Mucosa of rectum (tissue), 2 donors: Measurements from ENCODE around the gene ARHGAP21.
"Not testable (repeated sequence)": the region's sequence is repeated elsewhere in the genome, so short reads cannot be mapped to it uniquely, and the experiment has no call there.

ENCODE experiments used
- H3K27ac ChIP-seq, 2 donors: one replicate each; pipeline ENCODE4 v1.7.0; 2013; ENCODE audit warnings: inconsistent platforms in 2 of 2, low read depth in 2 of 2, low read length in 2 of 2
- H3K27me3 ChIP-seq, 2 donors: one replicate each; pipeline ENCODE4 v1.7.0; 2013; ENCODE audit warnings: low read length in 2 of 2; ENCODE audit not compliant: control insufficient read depth in 2 of 2, insufficient read depth in 2 of 2
- H3K36me3 ChIP-seq, 2 donors: one replicate each; pipeline ENCODE4 v1.7.0; 2013; ENCODE audit warnings: low read length in 2 of 2; ENCODE audit not compliant: control insufficient read depth in 2 of 2, insufficient read depth in 2 of 2
- H3K4me1 ChIP-seq, 2 donors: one replicate each; pipeline ENCODE4 v1.7.0; 2013; ENCODE audit warnings: low read length in 2 of 2, mild to moderate bottlenecking in 1 of 2; ENCODE audit not compliant: control insufficient read depth in 2 of 2, insufficient read depth in 2 of 2
- H3K4me3 ChIP-seq, 2 donors: one replicate each; pipeline ENCODE4 v1.7.0; 2013; ENCODE audit warnings: low read length in 2 of 2
- H3K9ac ChIP-seq, 2 donors: one replicate each; pipeline ENCODE4 v1.7.0; 2013; ENCODE audit warnings: low read length in 2 of 2, low read depth in 1 of 2, mild to moderate bottlenecking in 1 of 2
- H3K9me3 ChIP-seq, 2 donors: one replicate each; pipeline ENCODE4 v1.7.0; 2013; ENCODE audit warnings: low read length in 2 of 2; ENCODE audit not compliant: control insufficient read depth in 2 of 2
- donor health status: healthy.
- donor health status: Normal muscosa, but diverticular disease.

The ARHGAP21 gene

DNA sequence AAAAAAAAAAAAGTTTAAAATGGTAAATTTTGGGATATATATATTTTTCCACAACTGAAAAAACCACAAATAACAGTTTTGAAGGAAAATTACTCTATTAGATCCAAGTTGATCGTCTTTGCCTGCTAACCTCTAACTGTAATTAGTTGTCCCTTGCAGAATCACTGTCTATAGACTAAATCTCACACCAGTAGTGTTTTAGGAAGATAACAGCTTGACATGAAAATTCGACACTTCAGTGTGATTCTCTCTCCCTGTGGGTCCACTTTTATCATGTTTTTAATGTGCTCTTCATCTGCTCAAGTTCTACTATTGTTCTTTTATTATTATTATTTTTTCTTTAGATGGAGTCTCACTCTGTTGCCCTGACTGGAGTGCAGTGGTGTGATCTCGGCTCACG lies 24.5 kb upstream of the ARHGAP21 start:
- Histone ChIP-seq H3K4me3 (no peak overlapping the region), H3K9me3 (no peaks in the 10 kb centered on the region), H3K36me3 (no peaks in the 10 kb centered on the region), H3K27ac (no peak overlapping the region), H3K27me3 (no peaks in the 10 kb centered on the region), H3K9ac (no peak overlapping the region), H3K4me1 (no peaks in the 10 kb centered on the region)

- no peaks in the 10 kb centered on the region for H3K36me3 ChIP-seq
- no peaks in the 10 kb centered on the region for H3K4me1 ChIP-seq
- H3K9me3 ChIP-seq, result no peaks in the 10 kb centered on the region
- H3K9ac ChIP-seq, result no peak overlapping the region
- H3K27ac ChIP-seq, result no peak overlapping the region
- no peaks in the 10 kb centered on the region for H3K27me3 ChIP-seq
- H3K4me3 ChIP-seq, result no peak overlapping the region
Observed at GRCh38 chr10:24744946-24745345, 21.3 kb upstream of the ARHGAP21 start.

- no peak overlapping the region for H3K9ac ChIP-seq
- no peaks in the 10 kb centered on the region for H3K27me3 ChIP-seq
- H3K36me3 ChIP-seq, result no peaks in the 10 kb centered on the region
- no peak overlapping the region for H3K27ac ChIP-seq
- H3K9me3 ChIP-seq, result no peaks in the 10 kb centered on the region
- no peak overlapping the region for H3K4me3 ChIP-seq
- H3K4me1 ChIP-seq, result no peaks in the 10 kb centered on the region
Observed at GRCh38 chr10:24740714-24741113, 17.0 kb upstream of the ARHGAP21 start.

- Histone ChIP-seq H3K9me3 (no peaks in the 10 kb centered on the region), H3K4me1 (no peaks in the 10 kb centered on the region), H3K36me3 (no peaks in the 10 kb centered on the region), H3K27ac (no peak overlapping the region), H3K27me3 (no peaks in the 10 kb centered on the region), H3K9ac (peak overlapping the region in 1 of 2 donors; percentile 24), H3K4me3 (no peak overlapping the region)
Observed at GRCh38 chr10:24737001-24737400, 13.3 kb upstream of the ARHGAP21 start.

DNA sequence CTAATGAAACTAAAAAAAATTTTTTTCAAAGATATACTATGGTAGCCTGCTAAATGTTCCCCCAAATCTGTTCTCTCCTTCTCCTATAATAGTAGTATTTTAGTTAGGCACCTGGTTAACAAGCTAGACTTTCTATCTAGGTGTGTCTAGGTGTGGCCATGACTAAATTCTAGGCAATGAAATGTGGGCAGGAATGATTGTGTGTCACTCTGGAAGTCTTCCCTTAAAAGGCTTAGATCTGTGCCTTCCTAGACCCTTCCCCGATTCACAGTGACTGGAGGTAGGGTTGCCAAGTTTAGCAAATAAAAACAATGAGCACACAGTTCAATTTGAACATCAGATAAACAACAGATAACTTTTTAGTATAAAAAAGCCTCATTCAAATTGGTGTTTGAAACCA lies 8.3 kb upstream of the ARHGAP21 start:
- no peaks in the 10 kb centered on the region for H3K36me3 ChIP-seq
- no peaks in the 10 kb centered on the region for H3K4me1 ChIP-seq
- H3K9ac ChIP-seq, result no peak overlapping the region
- no peaks in the 10 kb centered on the region for H3K27me3 ChIP-seq
- H3K27ac ChIP-seq, result no peak overlapping the region
- no peak overlapping the region for H3K4me3 ChIP-seq
- H3K9me3 ChIP-seq, result no peaks in the 10 kb centered on the region

GRCh38 chr10:24730811-24731210 lies 7.1 kb upstream of the ARHGAP21 start:
- Histone ChIP-seq H3K4me1 (no peaks in the 10 kb centered on the region), H3K4me3 (no peak overlapping the region), H3K9ac (no peak overlapping the region)

DNA sequence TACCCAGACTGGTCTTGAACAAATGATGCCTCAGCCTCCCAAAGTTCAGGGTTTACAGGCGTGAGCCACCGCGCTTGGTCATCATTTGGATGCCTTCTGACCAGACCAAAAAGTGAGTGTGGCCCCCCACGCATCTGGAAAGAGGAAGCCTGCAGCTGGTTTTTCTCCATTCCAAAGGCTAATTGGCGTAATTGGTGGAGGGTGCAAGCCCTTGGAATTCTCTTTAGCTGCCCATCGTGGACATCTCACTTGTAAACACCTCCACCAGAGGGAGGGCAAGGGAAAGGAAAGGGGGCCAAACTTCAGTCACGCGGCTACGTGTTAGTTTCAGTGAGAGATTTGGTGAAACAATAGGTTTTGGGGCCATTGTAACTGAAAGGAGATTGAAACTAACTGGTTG lies 4.1 kb upstream of the ARHGAP21 start:
- H3K4me1 ChIP-seq, result peaks cover 2 to 5% of the 10 kb centered on the region in 2 donors
- no peak overlapping the region for H3K4me3 ChIP-seq
- no peaks in the 10 kb centered on the region for H3K27me3 ChIP-seq
- no peak overlapping the region for H3K9ac ChIP-seq
- no peaks in the 10 kb centered on the region for H3K36me3 ChIP-seq
- H3K9me3 ChIP-seq, result no peaks in the 10 kb centered on the region
- H3K27ac ChIP-seq, result no peak overlapping the region

More at GRCh38 chr10:24730811-24731210, 7.1 kb upstream of the ARHGAP21 start:
- Histone ChIP-seq H3K36me3 (no peaks in the 10 kb centered on the region), H3K27me3 (no peaks in the 10 kb centered on the region), H3K9me3 (no peaks in the 10 kb centered on the region), H3K27ac (no peak overlapping the region)

- H3K36me3 ChIP-seq, result no peaks in the 10 kb centered on the region
- H3K4me1 ChIP-seq, result peaks cover 4 to 6% of the 10 kb centered on the region in 2 donors
- no peak overlapping the region for H3K4me3 ChIP-seq
- no peaks in the 10 kb centered on the region for H3K27me3 ChIP-seq
- no peaks in the 10 kb centered on the region for H3K9me3 ChIP-seq
- H3K9ac ChIP-seq, result no peak overlapping the region
- H3K27ac ChIP-seq, result no peak overlapping the region
Observed at GRCh38 chr10:24726626-24727025, 2.9 kb upstream of the ARHGAP21 start.

- not testable (repeated sequence) for H3K9ac ChIP-seq, H3K4me3 ChIP-seq, H3K27ac ChIP-seq, H3K27me3 ChIP-seq, H3K36me3 ChIP-seq, H3K9me3 ChIP-seq
- H3K4me1 ChIP-seq, result peaks cover 5 to 12% of the 10 kb centered on the region in 2 donors
Observed at GRCh38 chr10:24726029-24726428, 2.3 kb upstream of the ARHGAP21 start.

DNA sequence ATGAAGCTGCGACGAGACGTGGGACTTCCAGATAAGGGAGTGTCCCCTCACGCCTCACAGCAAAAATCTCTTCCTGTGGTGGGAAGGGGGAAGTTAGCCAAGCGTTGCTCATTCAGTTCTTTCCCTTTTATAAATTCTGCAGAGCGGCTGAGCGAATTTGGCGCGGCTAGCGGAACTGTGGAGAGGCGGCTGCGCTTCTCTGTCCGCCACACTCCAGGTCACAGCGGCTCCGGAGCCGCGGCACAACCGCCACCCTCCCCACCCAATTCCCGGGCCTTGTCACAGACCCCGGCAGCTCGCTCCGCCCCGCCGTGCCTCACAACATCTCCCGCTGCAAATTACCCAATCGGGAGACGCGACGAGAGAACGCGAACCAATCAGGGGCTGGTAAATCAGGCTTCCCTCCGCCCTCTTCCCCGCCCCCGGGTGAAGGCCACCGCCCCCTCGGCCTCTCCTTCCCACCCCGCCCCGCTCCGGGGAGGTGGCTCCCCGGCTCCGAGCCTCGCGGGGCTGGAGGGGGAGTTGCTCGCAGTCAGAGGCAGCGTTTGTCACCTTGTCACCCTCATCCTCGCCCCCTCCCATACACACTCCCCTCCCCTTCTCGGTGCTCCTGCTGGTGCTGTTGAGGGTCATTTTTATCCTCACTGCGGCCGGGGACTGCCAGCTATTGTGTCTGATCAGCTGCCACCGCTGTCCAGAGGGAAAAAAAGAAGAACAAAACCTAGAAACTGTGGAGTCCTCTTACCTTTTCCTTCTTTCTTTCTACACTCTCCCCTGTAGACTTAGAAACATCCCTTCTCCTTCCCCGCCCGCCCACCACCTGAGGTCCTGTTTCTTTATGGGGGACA lies 918 bp upstream of the ARHGAP21 start:
- no peaks in the 10 kb centered on the region for H3K27me3 ChIP-seq
- H3K36me3 ChIP-seq, result no peaks in the 10 kb centered on the region
- H3K9me3 ChIP-seq, result no peaks in the 10 kb centered on the region
- peaks cover 8 to 24% of the 10 kb centered on the region in 2 donors for H3K4me1 ChIP-seq
- peak overlapping the region; percentile 97 to 98 for H3K27ac ChIP-seq
- H3K9ac ChIP-seq, result peak overlapping the region; percentile 89 to 96
- peak overlapping the region; percentile 94 to 97 for H3K4me3 ChIP-seq
